SH-SY5Y (cell line): ENCODE results near the gene FAM237B.

Experiments
- GATA2 ChIP-seq: IDR thresholded peaks from 2 replicates; pipeline ENCODE4 v1.6.1; 2011; ENCODE audit warnings: mild to moderate bottlenecking, low read depth, low read length
- GATA3 ChIP-seq: IDR thresholded peaks from 2 replicates; pipeline ENCODE4 v1.6.1; 2011; ENCODE audit warnings: low read depth, mild to moderate bottlenecking, low read length, moderate library complexity

GRCh38 chr7:90349305-90349704, 28.2 kb upstream of the FAM237B start:
- TF ChIP-seq GATA2: no peak
- TF ChIP-seq GATA3: no peak
